Effector CD8-positive, alpha-beta T cell (primary cell): ENCODE data around the gene LOXL1.
A peak's percentile ranks its signal among the peaks of the same experiment; 100 is the strongest.

ENCODE experiments used
- DNase-seq: peaks from one replicate; lab custom pipeline; 2025; lab: John Stamatoyannopoulos, UW

The LOXL1 gene

GRCh38 chr15:73978896-73979295, 52.6 kb downstream of the LOXL1 start:
- no peak for DNase-seq

DNA sequence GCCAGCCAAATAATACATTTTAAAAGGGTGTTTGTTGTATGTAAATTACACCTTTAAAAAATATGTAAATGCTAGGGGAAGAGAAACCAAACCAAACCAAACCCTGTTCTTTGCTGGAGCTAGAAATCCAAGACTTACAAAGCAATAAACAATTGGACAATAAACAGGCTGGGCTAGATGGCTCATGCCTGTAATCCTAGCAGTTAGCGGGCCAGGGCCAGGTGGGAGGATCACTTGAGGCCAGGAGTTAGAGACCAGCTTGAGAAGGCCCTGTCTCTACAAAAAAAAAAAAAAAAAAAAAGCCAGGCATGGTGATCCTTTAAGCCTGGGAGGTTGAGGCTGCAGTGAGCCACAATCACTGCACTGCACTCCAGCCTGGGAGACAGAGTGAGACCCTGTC, 53.4 kb downstream of the LOXL1 start:
- no peak for DNase-seq

DNA sequence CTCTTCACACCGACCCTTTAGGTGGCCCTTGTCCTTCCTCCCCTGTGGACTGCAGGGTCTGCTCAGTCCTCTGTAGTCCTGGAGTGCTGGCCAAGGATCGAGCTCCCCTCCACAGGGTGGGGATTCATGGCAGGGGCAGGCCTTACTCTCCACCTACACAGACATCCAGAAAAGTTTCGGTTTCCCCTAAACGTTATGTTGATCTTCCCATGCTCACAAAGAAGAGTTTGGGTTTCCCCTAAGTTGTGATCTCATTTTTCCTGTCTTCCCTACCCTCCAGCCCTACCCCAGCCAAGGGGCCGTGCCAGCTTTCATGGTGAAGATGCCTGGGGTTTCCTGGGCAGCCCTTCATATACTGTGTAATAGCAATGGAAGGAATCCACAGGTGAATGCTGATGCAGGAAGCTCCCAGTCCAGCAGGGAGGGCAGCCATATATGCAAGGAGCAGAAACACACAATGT, 55.5 kb downstream of the LOXL1 start:
- no peak for DNase-seq

GRCh38 chr15:73982222-73982962, 56.1 kb downstream of the LOXL1 start:
- DNase-seq: no peak

DNA sequence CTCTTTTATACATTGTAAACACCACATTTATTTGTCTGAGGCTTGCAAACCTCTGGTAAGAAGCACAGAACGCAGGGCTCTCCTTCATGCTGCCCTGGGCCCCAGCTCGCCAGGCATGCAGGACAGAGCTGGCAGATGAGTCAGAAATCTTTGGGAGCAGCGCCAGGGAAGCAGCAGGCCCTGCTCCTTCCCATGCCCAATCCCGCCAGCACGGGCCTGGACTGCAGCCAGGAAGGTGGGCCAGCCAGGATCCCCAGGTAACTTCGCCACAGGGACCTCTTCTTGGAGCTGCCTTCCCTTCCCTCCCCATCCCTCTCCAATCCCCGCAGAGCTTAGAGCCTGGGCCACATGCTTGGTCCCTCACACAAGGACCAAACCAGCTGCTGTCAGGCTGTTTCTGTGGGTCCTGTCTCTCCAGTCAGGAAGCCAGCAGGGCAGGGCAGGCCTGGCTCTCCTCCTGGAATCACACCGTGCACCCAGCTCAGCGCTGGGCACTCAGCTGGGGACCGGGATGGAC, 57.0 kb downstream of the LOXL1 start:
- DNase-seq: no peak

GRCh38 chr15:73983773-73984172, 57.5 kb downstream of the LOXL1 start:
- DNase-seq: no peak

GRCh38 chr15:73984208-73984979, 58.1 kb downstream of the LOXL1 start:
- no peak for DNase-seq

- DNase-seq: no peak
Observed at GRCh38 chr15:73985101-73985873, 59.0 kb downstream of the LOXL1 start.

DNA sequence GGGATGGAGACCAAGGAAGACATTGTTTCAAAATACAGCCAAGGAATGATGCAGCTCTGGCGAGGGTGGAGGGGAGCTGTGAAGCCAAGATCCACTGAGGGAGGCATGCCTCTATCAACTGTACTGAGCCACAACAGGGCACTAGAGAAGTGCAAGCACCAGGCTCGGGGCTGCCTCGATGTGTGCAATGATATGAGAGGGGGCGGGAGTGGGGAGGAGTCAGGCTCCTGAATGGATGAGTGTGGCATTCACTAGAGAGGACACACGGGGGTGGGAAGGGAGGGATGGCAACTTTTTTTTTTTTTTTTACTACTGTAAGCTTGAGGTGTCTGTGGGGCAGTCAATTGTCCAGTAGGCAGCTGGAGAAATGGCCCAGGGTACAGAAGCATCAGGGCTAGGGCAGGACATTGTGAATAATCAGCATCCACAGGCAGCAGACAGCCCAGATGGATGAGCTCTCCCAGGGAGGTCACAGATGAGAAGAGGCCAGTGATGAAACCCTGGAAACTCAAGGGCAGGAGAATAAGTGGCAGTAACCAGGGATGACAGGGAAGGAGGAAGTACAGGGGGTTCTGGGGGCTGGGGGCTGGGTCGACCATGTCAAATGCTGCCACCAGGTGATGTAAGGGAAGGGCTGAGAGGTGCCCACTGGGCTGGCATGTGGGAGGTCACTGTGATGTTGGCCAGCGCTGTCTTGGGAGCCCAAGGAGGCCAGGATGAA, 60.0 kb downstream of the LOXL1 start:
- no peak for DNase-seq

GRCh38 chr15:73986776-73987056, 60.5 kb downstream of the LOXL1 start:
- no peak for DNase-seq

GRCh38 chr15:73987250-73987649, 61.0 kb downstream of the LOXL1 start:
- DNase-seq: no peak

GRCh38 chr15:73987681-73988444, 61.6 kb downstream of the LOXL1 start:
- DNase-seq: no peak

GRCh38 chr15:73988445-73988969, 62.2 kb downstream of the LOXL1 start:
- no peak for DNase-seq

GRCh38 chr15:73989001-73989798, 62.9 kb downstream of the LOXL1 start:
- no peak for DNase-seq

- no peak for DNase-seq
Observed at GRCh38 chr15:73990250-73991005, 64.2 kb downstream of the LOXL1 start.

DNA sequence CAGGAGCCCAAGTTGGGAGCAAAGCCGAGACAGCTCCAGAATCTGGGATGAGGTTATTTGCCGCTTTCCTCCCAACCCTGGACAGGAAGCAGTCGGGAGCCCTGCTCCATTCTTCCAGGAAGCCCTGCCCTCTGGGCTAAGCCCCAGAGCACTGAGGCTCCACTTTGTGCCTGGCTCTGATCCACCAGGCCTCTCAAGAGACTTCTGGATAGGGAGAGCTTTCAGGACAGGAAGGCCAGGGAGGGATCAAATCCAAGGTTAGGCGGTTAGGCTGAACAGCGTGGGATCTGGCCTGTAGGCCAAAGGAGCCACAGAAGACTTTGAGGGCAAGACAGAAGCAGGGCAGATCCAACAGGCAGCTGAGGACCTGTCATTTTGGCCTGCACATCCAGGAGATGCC, 65.0 kb downstream of the LOXL1 start:
- DNase-seq: no peak

GRCh38 chr15:73991726-73992593, 65.7 kb downstream of the LOXL1 start, which contains the start of gene STOML1:
STOML1 (minus strand) TSS chr15:73992295; CDS start chr15:73992223, 72 bp downstream.
- peak; percentile 88 for DNase-seq

DNA sequence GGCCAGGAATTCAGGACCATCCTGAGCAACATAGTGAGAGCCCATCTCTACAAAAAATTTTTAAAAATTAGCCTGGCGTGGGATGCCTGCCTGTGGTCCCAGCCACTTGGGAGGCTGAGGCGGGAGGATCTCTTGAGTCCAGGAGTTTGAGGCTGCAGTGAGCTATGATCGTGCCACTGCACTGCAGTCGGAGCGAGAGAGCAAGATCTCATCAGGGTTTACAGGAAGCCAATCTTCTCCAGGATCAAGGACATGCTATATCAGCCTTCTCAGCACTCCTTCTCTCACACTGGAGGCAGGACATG, 66.3 kb downstream of the LOXL1 start:
- no peak for DNase-seq
